Activated B cell treated with CpG ODN at 0.5 μM for 24 hours (primary cell): ENCODE measurements around the gene AFTPH. TPM values are rescaled to one million over a fixed set of nuclear protein-coding genes. Genes with fewer than 3 reads are reported as not detected.

ENCODE experiments used
- ATAC-seq: fragments of 200-7000 bp; cut with Tn5 transposase; one replicate; pipeline ENCODE4 v1.10.0; 2021; ENCODE audit warnings: low read depth, mild to moderate bottlenecking, moderate library complexity
- CTCF ChIA-PET: fragments of 350-600 bp; sonication (Branson Sonifier 250); formaldehyde crosslinking; loops from one replicate; lab custom pipeline; 2021; ENCODE audit warnings: antibody characterized with exemption; lab: Charles Lee
- POLR2A ChIA-PET: fragments of 350-600 bp; sonication (Branson Sonifier 250); formaldehyde crosslinking; loops from one replicate; lab custom pipeline; 2021; ENCODE audit warnings: antibody characterized with exemption; lab: Charles Lee
- DNase-seq: peaks from one replicate; pipeline ENCODE4 v3.0.0; 2022
- H3K27ac Mint-ChIP-seq: one replicate; pipeline ENCODE4 v1.8.0; 2020; ENCODE audit warnings: mixed read lengths
- H3K27me3 Mint-ChIP-seq: one replicate; pipeline ENCODE4 v1.8.0; 2021; ENCODE audit warnings: mixed read lengths
- H3K36me3 Mint-ChIP-seq: one replicate; pipeline ENCODE4 v1.8.0; 2021; ENCODE audit warnings: low read depth, mixed read lengths
- H3K4me1 Mint-ChIP-seq: one replicate; pipeline ENCODE4 v1.8.0; 2021; ENCODE audit warnings: mixed read lengths
- H3K4me3 Mint-ChIP-seq: one replicate; pipeline ENCODE4 v1.8.0; 2020; ENCODE audit warnings: mild to moderate bottlenecking, mixed read lengths
- H3K9me3 Mint-ChIP-seq: one replicate; pipeline ENCODE4 v1.8.0; 2020; ENCODE audit warnings: mixed read lengths
- CTCF ChIP-seq: fragments of 200-600 bp; IDR thresholded peaks from one replicate; pipeline ENCODE4 v1.8.0; 2022; ENCODE audit warnings: antibody characterized with exemption, mild to moderate bottlenecking
- intact Hi-C: fragments of 100-400 bp; cut with micrococcal nuclease; formaldehyde crosslinking; loops from one replicate; pipeline ENCODE4 v1.15.1; 2024
- total RNA-seq: library from RNA; stranded (reverse); gene quantifications from 2 replicates; pipeline ENCODE4 v1.2.3, GENCODE V29; 2022

The AFTPH gene
- total RNA-seq, 1 donor from 2014 or later: 81.3 TPM

- CTCF ChIA-PET: interaction anchor here (0.7 to 3.6 kb wide), 9 partner anchors 17 to 158 kb away, joined by 3 to 24 read pairs (median 4); partner anchors contain the start of gene SERTAD2
These were observed 85.3 kb downstream of the AFTPH start for GRCh38 chr2:64609227-64609941.

GRCh38 chr2:64609942-64610281, 85.8 kb downstream of the AFTPH start:
- ATAC-seq: no peak
- intact Hi-C loops: loop anchor here (1.0 to 2.0 kb wide), 4 partner anchors 33 to 255 kb away; no protein-coding TSS in a partner anchor
- Mint-ChIP-seq H3K4me3 (peak overlapping the region; percentile 84), H3K27ac (peak overlapping the region; percentile 77), H3K9me3 (no peaks in the 10 kb centered on the region), H3K27me3 (no peaks in the 10 kb centered on the region), H3K36me3 (no peaks in the 10 kb centered on the region), H3K4me1 (peaks cover 34% of the 10 kb centered on the region)
- DNase-seq: no peak
- no peak for TF ChIP-seq CTCF
- ChIA-PET CTCF (interaction anchor here (0.7 to 3.6 kb wide), 5 partner anchors 18 to 158 kb away, joined by 3 to 17 read pairs (median 3); no protein-coding TSS in a partner anchor), POLR2A (interaction anchor here (1.2 to 5.7 kb wide), 8 partner anchors 8 to 252 kb away, joined by 3 to 59 read pairs (median 7); partner anchors contain the start of gene SERTAD2)

More at GRCh38 chr2:64609227-64609941, 85.3 kb downstream of the AFTPH start:
- ATAC-seq (peak; percentile 71), DNase-seq (peak; percentile 82)
- Mint-ChIP-seq H3K4me3 (peak overlapping the region; percentile 84), H3K27ac (peak overlapping the region; percentile 77), H3K36me3 (no peaks in the 10 kb centered on the region), H3K27me3 (no peaks in the 10 kb centered on the region), H3K4me1 (peaks cover 34% of the 10 kb centered on the region), H3K9me3 (no peaks in the 10 kb centered on the region)
- intact Hi-C loops: loop anchor here (1.0 to 2.0 kb wide), 4 partner anchors 34 to 256 kb away; no protein-coding TSS in a partner anchor
- POLR2A ChIA-PET: interaction anchor here (0.6 to 5.7 kb wide), 13 partner anchors 9 to 590 kb away, joined by 3 to 59 read pairs (median 6); partner anchors contain the start of genes AFTPH and SERTAD2
- no peak for TF ChIP-seq CTCF

GRCh38 chr2:64610316-64610855, 86.3 kb downstream of the AFTPH start:
- Mint-ChIP-seq H3K27ac (no peak overlapping the region), H3K4me3 (peak overlapping the region; percentile 84), H3K4me1 (peaks cover 34% of the 10 kb centered on the region), H3K27me3 (no peaks in the 10 kb centered on the region), H3K36me3 (no peaks in the 10 kb centered on the region), H3K9me3 (no peaks in the 10 kb centered on the region)
- no peak for TF ChIP-seq CTCF
- CTCF ChIA-PET: interaction anchor here (0.7 to 2.9 kb wide), 2 partner anchors 39 to 42 kb away, joined by 3 to 12 read pairs; no protein-coding TSS in a partner anchor
- DNase-seq (no peak), ATAC-seq (no peak)
- POLR2A ChIA-PET: interaction anchor here (2.5 to 5.7 kb wide), 2 partner anchors 33 to 140 kb away, joined by 17 to 58 read pairs; no protein-coding TSS in a partner anchor
- intact Hi-C loops: no loop called here

GRCh38 chr2:64612575-64613195, 88.6 kb downstream of the AFTPH start:
- Mint-ChIP-seq H3K4me3 (no peak overlapping the region), H3K4me1 (peaks cover 20% of the 10 kb centered on the region), H3K9me3 (no peaks in the 10 kb centered on the region), H3K27ac (no peak overlapping the region), H3K27me3 (no peaks in the 10 kb centered on the region), H3K36me3 (no peaks in the 10 kb centered on the region)
- ChIA-PET POLR2A (interaction anchor here (0.5 kb wide), 1 partner anchor 260 kb away, joined by 8 read pairs; no protein-coding TSS in a partner anchor), CTCF (no interaction called here)
- TF ChIP-seq CTCF: no peak
- intact Hi-C loops: no loop called here
- DNase-seq (no peak), ATAC-seq (no peak)
